PC-9 (cell line): Measurements from ENCODE around the gene BRD1.

Experiments
- CTCF ChIP-seq: fragments of 200-600 bp; sonication (generic); conservative IDR thresholded peaks from 2 replicates; pipeline ENCODE4 v1.6.1; 2017; ENCODE audit warnings: mixed run types, antibody characterized with exemption, mild to moderate bottlenecking, moderate library complexity
- EZH2 ChIP-seq: fragments of 200-600 bp; sonication (generic); IDR thresholded peaks from 2 replicates; pipeline ENCODE4 v1.8.0; 2017; ENCODE audit warnings: antibody characterized with exemption, low read depth

GRCh38 chr22:49754696-49755630 lies 72.7 kb downstream of the BRD1 start:
- TF ChIP-seq CTCF (no peak), EZH2 (no peak)
